Tibial nerve (tissue), 4 donors: ENCODE results near the gene CPNE8. TPM values are rescaled to one million over a fixed set of nuclear protein-coding genes. Genes with fewer than 3 reads are reported as not detected.

ENCODE experiments used
- DNase-seq, 2 donors: peaks; one replicate each; pipeline ENCODE4 v3.0.0-alpha.2; 2019; ENCODE audit warnings: low spot score in 2 of 2
- H3K27ac ChIP-seq, 4 donors: fragments of 200-600 bp; sonication (generic) in 3 of 4; one replicate each; pipeline ENCODE4 v1.5.1; 2017 to 2019; ENCODE audit warnings: mild to moderate bottlenecking in 1 of 4
- H3K27me3 ChIP-seq, 2 donors: fragments of 200-600 bp; sonication (generic) in 1 of 2; one replicate each; pipeline versions ENCODE4 v1.5.1 to v1.6.0; 2017 to 2019
- H3K36me3 ChIP-seq, 3 donors: fragments of 200-600 bp; sonication (generic); one replicate each; pipeline ENCODE4 v1.5.1; 2018 to 2019
- H3K4me1 ChIP-seq, 4 donors: fragments of 200-600 bp; sonication (generic) in 3 of 4; one replicate each; pipeline ENCODE4 v1.5.1; 2017 to 2019
- H3K4me3 ChIP-seq, 4 donors: fragments of 200-600 bp; sonication (generic) in 3 of 4; one replicate each; pipeline ENCODE4 v1.5.1; 2017 to 2019; ENCODE audit warnings: mild to moderate bottlenecking in 1 of 4, moderate library complexity in 1 of 4
- H3K9me3 ChIP-seq, 4 donors: fragments of 200-600 bp; sonication (generic) in 3 of 4; one replicate each; pipeline ENCODE4 v1.5.1; 2017 to 2019
- CTCF ChIP-seq, 5 experiments: fragments of 200-600 bp in 3 of 5; fragments of 450-650 bp in 2 of 5; sonication (generic) in 3 of 5; IDR thresholded peaks; one replicate each; pipeline ENCODE4 v1.5.1; 2016 to 2019; ENCODE audit warnings: antibody characterized with exemption in 5 of 5, mild to moderate bottlenecking in 3 of 5, moderate library complexity in 2 of 5
- EP300 ChIP-seq, 2 donors: sonication (generic); formaldehyde crosslinking; IDR thresholded peaks; one replicate each; pipeline ENCODE4 v1.6.1; 2017; ENCODE audit warnings: antibody characterized with exemption in 2 of 2, mild to moderate bottlenecking in 1 of 2
- POLR2A ChIP-seq, 2 donors: fragments of 450-650 bp; IDR thresholded peaks; one replicate each; pipeline ENCODE4 v1.6.1; 2017; ENCODE audit warnings: antibody characterized with exemption in 2 of 2, mild to moderate bottlenecking in 2 of 2, moderate library complexity in 2 of 2
- WGBS, 2 donors: methylation state at CpG; one replicate each; pipeline ENCODE4 v1.1.5; 2018; 5-methylcytosine and 5-hydroxymethylcytosine counted together
- total RNA-seq, 4 donors: library from RNA; depleted of rRNA; stranded (reverse); fragments of >200 nt; gene quantifications; one replicate each; pipeline ENCODE4 v1.1.0, GENCODE V29; 2016

CPNE8 gene
- total RNA-seq, 4 donors from 2014 or later = 16.5 to 20.7 (median 20.4) TPM

DNA sequence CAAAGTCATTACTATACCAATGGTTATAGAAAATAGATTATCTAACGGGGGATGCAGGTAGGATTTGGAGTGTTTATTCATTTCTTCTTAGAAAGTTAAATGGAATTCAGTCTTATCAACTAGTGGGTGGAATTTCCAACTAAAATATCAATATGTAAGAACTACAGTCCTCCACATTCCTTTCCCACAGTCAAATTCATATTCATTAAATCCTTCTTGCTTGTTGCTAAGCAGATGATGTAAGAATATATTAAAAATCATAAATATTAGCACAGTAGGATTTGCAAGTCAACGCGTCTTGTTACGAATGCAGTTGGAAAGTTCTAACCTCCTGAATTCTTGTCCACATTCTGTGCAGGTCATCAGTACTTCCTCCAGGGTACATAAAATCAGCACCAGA is 259.2 kb downstream of the CPNE8 start:
- TF ChIP-seq EP300 (IDR thresholded peaks at IDR 0.05) (no peak), CTCF (IDR thresholded peaks at IDR 0.05) (no peak), POLR2A (IDR thresholded peaks at IDR 0.05) (no peak)
- H3K27ac ChIP-seq = no peak overlapping the region
- WGBS, 2 donors = 20 to 40% methylated on average over 4 of the region's 4 CpGs
- DNase-seq = no peak
- H3K9me3 ChIP-seq = no peaks in the 10 kb centered on the region
- no peaks in the 10 kb centered on the region for H3K27me3 ChIP-seq
- H3K4me1 ChIP-seq = no peaks in the 10 kb centered on the region
- H3K4me3 ChIP-seq = no peak overlapping the region
- no peaks in the 10 kb centered on the region for H3K36me3 ChIP-seq

DNA sequence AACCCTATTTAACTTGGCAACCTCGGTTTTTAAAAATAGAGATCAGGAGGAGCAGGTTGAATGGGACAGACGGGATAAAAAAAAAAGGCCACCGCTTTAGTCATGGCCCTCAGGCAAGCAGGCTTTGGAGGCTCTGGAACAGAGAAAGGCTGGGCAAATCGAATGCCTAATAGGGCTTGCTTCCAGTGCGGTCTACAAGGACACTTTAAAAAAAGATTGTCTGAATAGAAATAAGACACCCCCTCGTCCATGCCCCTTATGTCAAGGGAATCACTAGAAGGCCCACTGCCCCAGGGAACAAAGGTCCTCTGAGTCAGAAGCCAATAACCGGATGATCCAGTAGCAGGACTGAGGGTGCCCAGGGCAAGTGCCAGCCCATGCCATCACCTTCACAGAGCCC is 265.8 kb downstream of the CPNE8 start:
- H3K4me3 ChIP-seq = no peak overlapping the region
- H3K4me1 ChIP-seq = no peaks in the 10 kb centered on the region
- DNase-seq = no peak
- no peaks in the 10 kb centered on the region for H3K9me3 ChIP-seq
- TF ChIP-seq POLR2A (IDR thresholded peaks at IDR 0.05) (no peak), CTCF (IDR thresholded peaks at IDR 0.05) (no peak), EP300 (IDR thresholded peaks at IDR 0.05) (no peak)
- no peaks in the 10 kb centered on the region for H3K27me3 ChIP-seq
- no peaks in the 10 kb centered on the region for H3K36me3 ChIP-seq
- 68 to 75% methylated on average over 7 of the region's 7 CpGs for WGBS, 2 donors
- no peak overlapping the region for H3K27ac ChIP-seq

DNA sequence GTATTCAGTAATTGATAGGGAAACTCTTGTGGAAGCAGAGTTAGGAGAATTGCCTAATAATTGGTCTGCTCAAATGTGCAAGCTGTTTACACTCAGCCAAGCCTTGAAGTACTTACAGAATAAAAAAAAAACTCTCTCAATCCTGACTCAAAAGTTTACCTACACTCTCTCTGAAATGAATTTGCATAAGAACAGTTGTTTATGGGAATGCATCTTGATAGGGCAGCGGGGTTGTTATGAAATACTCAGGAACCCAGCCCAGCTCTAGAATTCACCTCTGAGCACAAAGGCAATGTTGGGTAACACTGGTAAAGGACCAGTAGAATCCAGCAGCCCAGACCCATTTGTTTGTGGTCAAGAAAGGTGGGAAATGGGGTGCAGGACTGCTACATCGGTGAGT is 267.0 kb downstream of the CPNE8 start:
- H3K4me3 ChIP-seq = no peak overlapping the region
- no peak for TF ChIP-seq CTCF (IDR thresholded peaks at IDR 0.05)
- WGBS, 2 donors = 83 to 95% methylated on average over 2 of the region's 2 CpGs
- H3K36me3 ChIP-seq = no peaks in the 10 kb centered on the region
- no peak overlapping the region for H3K27ac ChIP-seq
- no peaks in the 10 kb centered on the region for H3K4me1 ChIP-seq
- H3K9me3 ChIP-seq = no peaks in the 10 kb centered on the region
- no peak for DNase-seq
- H3K27me3 ChIP-seq = no peaks in the 10 kb centered on the region

DNA sequence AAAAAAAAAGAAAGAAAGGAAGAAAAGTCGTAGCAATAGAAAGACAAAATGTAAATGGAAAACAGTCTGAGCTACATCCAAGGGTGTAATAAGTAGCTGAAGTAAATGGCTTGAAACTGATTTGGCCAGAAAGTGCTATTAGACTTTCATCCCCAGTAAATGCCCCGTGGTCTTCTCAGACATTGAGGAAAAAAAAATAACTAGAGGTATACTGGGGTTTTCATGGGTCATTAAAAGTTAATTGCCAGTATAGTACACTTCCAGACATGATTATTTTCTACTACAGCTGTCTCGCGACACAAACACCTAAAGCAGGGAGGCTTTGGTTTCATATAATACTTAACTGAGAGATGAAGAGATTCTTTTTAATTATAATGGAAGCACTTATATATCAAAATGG is 271.9 kb downstream of the CPNE8 start:
- Histone ChIP-seq H3K27ac (no peak overlapping the region), H3K4me3 (no peak overlapping the region), H3K36me3 (no peaks in the 10 kb centered on the region), H3K27me3 (no peaks in the 10 kb centered on the region), H3K9me3 (no peaks in the 10 kb centered on the region), H3K4me1 (no peaks in the 10 kb centered on the region)
- no peak for DNase-seq
- TF ChIP-seq EP300 (IDR thresholded peaks at IDR 0.05) (no peak), CTCF (IDR thresholded peaks at IDR 0.05) (no peak), POLR2A (IDR thresholded peaks at IDR 0.05) (no peak)
- 72 to 73% methylated on average over 4 of the region's 4 CpGs for whole genome bisulfite sequencing, 2 donors

DNA sequence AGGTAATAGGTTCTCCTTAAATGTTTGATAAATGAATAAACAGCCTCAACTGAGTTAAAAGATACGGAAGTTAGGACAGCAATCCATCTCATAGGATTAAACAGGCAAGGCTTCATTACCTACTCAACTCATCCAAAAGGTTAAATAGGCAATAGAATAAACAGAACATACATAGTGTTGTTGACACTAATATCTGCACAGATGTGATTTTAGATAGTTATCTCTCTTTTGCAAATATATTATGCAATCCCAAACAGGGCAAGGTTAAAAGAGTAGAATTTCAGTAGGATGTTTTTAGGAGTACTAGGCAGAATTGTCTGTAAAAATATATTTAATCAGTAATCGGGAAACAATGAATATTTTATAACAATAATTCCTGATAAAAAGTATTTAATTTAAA is 276.3 kb downstream of the CPNE8 start:
- TF ChIP-seq POLR2A (IDR thresholded peaks at IDR 0.05) (no peak), EP300 (IDR thresholded peaks at IDR 0.05) (no peak), CTCF (IDR thresholded peaks at IDR 0.05) (no peak)
- 83 to 85% methylated on average over 2 of the region's 2 CpGs for WGBS, 2 donors
- DNase-seq = no peak
- no peak overlapping the region for H3K4me3 ChIP-seq
- H3K9me3 ChIP-seq = no peaks in the 10 kb centered on the region
- no peak overlapping the region for H3K27ac ChIP-seq
- no peaks in the 10 kb centered on the region for H3K36me3 ChIP-seq
- H3K27me3 ChIP-seq = no peaks in the 10 kb centered on the region
- H3K4me1 ChIP-seq = no peaks in the 10 kb centered on the region
